GM19193 (cell line): ENCODE measurements around the gene RAB3C.

Source experiments
- POLR2A ChIP-seq: IDR thresholded peaks from 4 replicates; pipeline ENCODE4 v1.6.1; 2011; ENCODE audit not compliant: insufficient read depth, insufficient read length; ENCODE audit errors: extremely low read depth

Gene RAB3C

DNA sequence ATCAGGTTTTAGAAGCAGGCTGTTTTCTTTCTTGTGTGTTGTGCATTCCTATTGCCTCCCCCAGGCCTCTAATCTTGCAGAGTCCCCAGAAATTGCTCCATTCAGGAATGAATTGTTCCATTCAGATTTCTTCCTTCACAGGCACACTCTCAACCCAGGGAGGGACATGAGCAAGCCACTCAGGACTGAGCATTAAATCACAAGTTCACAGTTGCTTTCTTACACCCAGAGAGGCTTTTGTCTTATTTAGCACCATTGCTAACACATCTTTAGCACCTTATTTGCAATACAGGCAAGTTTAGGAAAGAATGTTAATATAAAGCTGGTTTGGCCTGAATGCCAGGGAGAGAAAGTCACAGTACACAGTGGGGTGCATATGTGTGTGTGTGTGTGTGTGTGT, 221.4 kb downstream of the RAB3C start:
- TF ChIP-seq POLR2A = no peak

DNA sequence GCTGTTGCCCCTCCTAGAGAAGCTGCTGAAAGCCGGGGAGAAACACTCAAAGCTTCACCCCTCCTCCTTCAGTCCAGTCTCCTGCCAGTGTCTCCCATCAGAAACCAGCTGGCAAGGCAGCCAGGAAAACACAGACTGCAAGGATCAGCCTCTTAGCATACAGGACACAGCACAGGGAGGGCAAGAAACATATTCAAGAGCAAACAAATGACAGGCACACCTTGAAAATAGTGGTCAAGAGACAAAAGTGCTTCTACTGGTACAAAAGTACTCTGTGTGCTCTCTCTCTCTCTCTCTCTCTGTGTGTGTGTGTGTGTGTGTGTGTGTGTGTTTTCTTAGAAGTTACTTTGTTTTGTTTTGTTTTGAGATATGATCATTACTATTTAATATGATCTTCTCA, 227.2 kb downstream of the RAB3C start:
- TF ChIP-seq POLR2A = no peak

DNA sequence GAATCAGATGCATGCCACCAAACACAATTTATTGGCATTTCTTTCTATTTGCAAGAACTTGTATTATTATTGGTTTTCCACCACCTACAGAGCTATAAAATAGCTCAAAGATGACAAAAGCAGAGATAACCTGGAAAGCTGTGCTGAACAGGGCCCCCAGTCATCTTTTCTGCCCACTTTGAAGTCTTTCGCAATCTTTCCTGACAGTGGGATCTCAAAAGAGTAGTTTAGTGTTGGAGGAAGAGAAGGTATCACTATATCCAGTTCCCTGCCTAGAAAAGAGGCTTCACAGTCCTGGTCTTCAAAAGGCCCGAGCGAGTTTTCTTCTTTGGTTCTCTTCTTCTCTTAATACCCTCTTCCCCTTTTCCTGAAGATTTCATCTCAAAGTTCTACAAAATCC, 231.0 kb downstream of the RAB3C start:
- no peak for TF ChIP-seq POLR2A

DNA sequence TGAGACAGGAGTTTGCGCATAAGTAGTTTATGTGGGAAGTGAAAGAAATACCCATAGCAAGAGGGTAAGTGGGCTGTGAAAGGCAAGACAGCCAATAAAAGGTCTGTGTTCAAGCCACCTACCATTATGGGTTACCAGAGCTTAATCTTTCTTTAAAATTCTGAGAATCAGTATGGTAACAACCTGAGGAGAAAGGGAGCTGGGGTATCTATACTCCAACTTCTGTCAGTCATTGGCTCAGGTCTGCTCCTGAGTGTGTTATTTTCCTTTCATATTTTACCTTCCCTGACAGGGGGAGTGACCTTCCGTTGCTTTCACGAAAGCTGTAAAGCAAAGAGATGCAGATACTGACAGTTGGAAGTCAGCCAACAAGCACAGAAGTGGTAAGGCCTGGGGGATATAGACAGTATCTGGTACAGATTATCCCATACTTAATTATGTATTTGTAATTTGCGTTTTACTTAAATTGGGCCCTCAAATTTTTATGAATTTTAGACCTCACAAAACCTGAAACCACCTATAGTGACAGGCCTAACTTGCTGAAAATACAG, 233.4 kb downstream of the RAB3C start:
- TF ChIP-seq POLR2A = no peak

DNA sequence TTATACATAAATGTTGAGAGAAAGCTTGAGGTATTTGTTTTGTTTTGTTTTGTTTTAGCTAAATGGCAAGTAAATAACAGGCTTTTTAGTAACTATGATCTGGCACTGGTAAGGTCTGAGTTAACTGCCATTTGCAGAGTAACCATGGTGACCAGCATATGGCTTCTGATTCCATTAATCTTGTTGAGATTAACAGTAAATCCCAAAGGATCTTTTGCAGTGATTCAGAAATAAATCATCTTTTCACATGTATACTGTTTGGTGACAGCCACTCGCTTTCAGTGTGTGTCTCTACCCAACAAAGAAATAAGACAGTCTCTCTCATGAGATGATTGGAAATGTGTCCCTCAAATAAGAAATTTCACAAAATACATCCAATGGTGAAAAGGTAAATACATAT, 235.6 kb downstream of the RAB3C start:
- TF ChIP-seq POLR2A = no peak

DNA sequence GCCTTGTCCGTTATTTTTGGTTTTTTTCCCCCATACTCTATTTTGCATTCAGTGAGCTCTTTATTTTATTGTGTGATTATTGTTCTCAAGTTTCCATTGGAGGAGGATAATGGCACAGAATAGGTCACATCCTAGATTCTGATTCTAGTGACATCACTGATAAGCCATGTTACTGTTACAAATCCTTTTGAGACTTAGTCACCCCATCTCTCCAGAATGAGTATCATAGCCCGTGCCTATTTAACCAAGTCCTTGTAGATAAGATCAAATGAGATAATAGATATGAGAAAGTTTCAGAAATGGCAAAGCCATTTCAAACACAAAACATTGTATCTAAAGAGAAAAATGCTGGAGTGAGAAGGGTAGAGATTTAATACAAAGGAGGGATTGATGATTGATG, 242.6 kb downstream of the RAB3C start:
- no peak for TF ChIP-seq POLR2A

DNA sequence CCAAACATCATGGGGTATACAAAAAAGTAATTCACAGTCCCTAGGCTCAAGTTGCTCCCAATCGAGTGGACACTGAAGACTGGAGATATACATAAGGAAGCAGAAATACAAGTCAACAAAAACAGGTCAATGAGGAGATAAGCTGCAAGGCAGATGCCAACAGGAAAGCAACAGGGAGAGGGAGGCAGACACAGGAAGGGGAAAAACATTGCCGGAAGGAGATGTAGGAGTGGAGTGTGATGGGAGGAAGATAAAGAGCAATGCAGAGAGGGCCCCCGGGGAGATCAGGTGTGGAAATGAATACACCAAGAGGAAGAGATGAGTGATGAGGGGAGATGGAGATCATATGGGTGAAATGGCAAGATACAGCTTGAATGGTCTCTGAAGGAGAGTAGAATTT, 243.0 kb downstream of the RAB3C start:
- TF ChIP-seq POLR2A = no peak

DNA sequence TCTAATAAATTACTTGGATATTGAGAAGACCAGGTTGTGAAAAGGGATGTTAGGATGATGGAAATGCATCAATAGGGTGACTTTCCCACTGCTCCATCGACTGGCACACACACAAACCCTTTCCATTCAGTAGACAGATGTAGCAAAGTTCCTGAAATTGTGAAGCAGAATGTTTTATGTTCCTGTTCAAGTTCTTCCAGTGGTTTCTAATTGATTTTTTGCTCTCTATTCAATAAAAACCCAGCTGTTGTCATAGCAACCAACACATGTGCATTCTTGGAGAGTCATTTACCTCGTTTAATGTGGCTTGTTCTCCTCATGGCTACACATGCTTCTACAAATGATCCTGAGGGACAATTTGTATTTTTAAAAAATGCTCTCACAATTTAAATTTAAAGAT, 244.6 kb downstream of the RAB3C start:
- no peak for TF ChIP-seq POLR2A

DNA sequence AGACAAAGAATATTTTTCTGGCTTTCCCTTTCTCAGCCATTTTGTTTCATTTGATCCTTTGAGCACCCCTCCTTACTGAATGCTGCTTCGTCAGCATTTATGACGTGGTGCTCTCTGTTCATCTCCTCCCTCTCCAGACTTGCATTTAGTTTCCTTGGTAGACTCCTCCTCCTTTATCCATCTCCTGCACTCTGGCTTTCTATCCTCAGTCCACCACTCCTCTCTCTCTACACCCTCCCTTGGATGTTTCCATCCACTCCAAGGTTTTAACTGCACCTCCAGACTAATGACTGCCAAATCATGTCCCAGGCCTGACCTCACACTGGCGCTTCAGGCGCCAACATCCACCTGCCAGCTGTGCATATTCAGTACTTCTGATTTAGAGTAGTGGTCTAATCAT, 245.4 kb downstream of the RAB3C start:
- no peak for TF ChIP-seq POLR2A

DNA sequence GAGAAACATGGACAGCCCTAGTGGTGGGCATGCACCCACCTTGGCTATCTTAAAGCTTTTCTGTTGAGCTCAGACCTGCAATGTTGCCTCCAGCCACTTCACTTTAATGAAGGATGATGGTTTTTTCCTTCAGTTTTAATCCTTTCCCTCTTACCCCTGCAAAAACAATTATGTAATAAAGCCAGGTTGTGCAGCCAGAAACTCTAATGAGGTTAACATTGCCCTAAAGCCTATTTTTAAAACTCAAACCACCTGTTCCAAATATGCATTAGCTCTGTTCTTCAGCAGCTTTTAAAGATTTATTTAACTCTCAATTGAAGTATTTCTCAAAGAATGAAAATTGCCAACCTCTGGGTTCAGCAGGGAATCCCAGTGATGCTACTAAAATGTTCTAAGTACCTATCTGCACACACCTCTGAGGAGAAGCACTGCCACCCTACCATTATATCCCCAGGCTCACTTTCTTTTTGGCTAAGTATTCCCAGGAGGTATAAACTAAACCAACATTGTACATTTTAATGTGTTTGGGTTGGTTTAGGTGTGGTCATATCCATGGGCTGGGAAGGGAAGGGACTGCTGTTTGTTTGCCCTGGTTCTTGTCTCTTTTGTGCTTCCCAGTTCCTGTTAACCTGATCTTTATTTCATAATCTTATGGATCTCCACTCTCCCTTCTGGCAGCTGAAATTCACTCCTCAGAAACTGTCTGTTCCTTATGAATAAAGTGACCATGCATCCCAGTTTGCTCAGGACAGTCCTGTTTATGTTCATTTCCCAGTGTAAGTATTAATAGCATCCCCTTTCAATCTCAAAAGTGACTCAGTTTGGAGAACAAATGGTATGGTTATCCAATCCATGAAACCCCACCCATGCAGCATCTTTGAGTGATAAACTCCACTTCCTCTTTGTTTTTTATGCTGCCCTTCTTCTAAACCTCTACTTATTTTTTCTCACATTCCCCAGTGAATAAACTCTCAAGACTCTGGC, 251.7 kb downstream of the RAB3C start:
- TF ChIP-seq POLR2A = no peak

DNA sequence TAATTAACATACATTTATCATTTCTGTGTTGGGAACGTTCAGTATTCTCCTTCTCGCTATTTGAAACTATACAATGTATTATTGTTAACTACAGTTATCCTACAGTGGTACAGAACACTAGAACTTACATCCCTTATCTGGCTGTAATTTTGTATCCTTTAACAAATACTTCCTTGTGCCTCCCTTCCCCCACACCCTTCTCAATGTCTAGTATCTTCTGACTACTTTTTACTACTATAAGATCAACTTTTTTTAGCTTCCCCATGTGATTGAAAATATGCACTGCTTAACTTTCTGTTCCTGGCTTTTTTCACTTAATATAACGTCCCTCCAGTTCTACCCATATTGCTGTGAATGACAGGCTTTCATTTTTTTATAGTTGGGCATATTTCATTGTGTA, 253.5 kb downstream of the RAB3C start:
- no peak for TF ChIP-seq POLR2A

DNA sequence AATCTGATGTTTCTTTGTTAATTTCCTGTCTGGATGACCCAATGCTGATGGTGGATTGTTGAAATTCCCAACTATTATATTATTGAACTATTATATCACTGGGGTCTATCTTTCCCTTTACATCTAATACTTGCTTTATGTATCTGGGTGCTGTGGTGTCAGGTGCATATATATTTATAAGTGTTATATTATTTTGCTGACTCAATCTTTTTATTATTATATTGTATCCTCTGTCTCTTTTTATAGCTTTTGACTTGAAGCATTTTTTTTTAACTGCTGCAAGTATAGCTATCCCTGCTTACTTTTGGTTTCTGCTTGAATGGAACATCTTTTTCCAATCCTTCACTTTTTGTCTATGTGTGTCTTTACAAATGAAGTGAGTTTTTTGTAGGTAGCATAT, 255.9 kb downstream of the RAB3C start:
- no peak for TF ChIP-seq POLR2A

DNA sequence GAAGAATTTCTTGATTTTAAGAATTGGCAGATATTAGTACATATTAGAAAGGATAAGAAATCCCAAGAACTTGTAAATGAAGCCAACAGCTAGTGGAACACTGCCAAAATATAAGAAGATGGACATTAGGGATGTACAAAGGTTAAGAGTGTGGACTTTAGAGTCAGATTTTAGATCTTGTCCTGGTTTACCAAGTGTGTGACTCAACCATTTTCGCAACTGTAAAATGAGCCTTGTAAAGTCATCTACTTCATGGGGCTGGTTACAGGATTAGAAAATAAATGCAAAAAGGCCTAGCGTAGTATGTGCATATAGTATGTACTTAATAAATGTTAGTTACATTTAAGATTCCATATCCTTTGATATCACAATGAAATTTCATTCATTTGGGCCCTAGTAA, 260.0 kb downstream of the RAB3C start:
- TF ChIP-seq POLR2A = no peak

DNA sequence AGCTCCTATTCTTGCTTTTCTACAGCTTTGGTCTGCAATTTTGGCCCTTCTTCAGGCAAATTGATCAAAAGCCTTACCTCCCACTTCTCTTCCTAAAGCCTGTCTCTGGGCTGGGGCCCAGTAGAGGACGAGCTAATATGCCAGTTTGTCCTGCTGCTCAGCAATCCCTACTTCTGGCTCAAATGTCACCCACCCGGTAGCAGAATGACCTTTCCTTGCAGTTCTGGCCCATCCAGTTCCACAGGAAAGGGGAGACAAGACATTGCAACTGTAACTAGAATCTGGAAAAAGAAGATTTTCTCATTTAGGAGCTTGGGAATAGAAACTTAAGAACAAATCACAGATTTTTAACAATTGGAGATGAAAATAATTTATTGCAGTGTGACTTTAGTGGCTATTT, 261.5 kb downstream of the RAB3C start:
- TF ChIP-seq POLR2A = no peak

DNA sequence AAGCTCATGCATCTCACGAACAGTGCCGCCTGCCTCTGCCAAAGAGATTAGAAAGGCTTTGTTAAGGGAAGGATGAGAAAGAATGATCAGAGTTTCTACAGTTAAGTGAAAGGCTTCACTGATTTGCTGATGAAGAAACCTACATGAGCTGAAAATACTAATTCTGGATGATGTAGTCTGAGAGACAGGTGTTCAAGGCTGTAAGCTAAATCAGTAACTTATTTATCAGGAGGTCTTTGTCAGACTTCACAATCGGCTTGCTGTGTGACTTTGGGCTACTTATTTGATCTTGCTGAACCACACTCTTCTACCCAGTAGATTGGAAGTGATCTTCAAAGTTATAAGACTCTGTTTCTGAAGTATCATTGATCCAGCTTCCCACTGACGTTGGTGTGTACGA, 264.2 kb downstream of the RAB3C start:
- TF ChIP-seq POLR2A = no peak

DNA sequence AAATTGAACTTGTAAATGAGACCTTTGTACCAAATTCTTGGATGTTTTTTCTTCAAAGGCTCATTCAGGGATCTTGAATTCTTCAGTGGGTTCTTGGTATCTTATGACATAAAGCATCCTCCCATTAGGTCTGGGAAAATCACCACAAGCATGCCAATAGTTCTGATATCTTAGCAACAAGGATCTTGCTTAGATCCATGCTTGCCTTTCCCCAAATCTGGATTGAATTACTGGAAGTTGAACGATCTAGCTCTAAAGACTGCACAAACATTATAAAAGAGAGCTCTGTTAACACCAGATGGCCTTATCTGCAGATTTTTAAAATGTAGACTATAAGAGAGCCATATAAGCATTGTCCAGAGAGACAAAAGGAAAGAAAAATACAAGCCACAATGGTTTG, 266.3 kb downstream of the RAB3C start:
- TF ChIP-seq POLR2A = no peak
